NCI-H2107 treated with DMSO at 0.1 percent for 48 hours (cell line): Measurements from ENCODE around the gene SRSF6.
"Not testable (repeated sequence)": the region's sequence is repeated elsewhere in the genome, so short reads cannot be mapped to it uniquely, and the experiment has no call there.

ENCODE experiments used
- DNase-seq: peaks from one replicate; lab custom pipeline; 2025; ENCODE audit not compliant: unreplicated experiment; lab: John Stamatoyannopoulos, UW

The SRSF6 gene

DNA sequence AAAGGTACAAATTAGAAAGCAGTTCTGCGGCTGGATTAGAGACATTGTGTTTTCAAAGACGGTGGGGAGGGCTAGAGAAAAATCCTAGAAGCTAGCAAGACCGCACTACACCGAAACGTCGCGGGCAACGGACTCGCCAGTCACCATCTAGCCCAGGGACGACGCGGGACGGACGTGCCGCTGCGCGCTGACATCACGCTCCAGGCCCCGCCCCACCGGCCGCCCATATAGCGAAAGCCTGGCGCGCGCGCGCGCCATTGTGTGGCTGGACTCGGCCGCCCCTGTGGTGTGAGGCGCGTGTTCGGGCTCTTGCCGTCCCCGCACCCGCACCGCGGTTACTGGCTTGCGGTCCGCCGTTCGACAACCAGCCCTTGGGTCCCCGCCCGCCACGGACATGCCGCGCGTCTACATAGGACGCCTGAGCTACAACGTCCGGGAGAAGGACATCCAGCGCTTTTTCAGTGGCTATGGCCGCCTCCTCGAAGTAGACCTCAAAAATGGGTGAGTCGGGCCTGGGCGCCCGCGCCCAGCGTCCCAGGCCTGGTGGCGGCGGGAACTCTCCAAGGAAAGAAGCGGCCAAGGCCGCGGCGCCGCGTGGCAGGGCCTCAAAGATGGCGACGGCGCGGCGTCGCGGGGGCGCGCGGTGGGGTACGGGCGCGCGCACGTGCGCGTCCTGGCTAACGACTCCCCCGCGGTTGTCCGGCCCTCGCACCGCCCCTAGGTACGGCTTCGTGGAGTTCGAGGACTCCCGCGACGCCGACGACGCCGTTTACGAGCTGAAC, at the start of gene SRSF6:
Gene SRSF6 (plus strand): TSS at position 257 of the 782 bp plus-strand sequence. CDS start 138 bp downstream, at position 395.
- no peak for DNase-seq

DNA sequence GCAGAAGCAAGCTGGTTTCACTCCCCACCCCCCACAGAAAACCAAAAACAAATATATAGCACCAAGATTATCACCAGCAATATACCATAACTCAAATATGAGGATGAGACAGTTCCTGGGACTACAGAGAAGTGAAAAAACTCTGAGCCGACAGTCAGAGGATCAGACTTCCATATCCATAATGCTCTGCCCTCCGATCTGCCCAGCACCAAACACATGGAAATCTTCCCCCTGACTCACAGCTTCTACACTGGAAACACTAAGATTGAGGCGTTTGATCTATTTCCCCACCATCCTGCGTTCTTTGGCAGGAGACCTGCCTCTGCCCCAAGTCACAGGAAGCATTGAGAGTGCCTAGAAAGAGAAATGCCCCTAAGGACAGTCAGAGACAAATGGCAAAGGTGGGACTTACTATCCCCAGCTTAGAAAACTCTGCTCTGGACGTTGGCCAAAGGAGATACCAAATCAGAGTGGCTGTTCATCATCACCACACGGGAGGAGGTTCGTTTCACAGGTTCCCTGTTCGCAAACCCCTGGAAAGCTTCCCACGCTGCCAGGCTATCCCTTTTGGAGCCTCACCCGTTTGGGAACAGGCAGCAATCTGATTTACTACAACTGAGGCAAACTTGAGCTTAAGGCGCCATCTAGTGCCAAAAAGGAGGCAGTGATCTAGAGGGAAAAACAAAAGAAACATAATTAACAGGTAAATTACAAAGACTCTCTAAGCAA, 48.7 kb upstream of the SRSF6 start:
- no peak for DNase-seq

DNA sequence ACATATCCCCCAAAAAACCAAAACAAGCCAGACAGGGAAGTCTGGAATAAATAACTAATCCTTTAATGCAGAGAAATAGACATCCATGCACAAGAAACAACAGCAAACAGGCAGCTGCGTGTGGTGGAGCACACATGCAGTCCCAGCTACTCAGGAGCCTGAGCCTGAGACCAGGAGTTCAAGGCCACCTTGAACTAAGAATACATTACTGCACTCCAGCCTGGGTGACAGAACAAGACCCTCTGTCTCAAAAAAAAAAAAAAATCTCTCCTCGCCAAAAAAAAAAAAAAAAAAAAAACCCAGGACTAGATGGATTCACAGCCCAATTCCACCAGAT, 48.2 kb upstream of the SRSF6 start:
- DNase-seq, result no peak

DNA sequence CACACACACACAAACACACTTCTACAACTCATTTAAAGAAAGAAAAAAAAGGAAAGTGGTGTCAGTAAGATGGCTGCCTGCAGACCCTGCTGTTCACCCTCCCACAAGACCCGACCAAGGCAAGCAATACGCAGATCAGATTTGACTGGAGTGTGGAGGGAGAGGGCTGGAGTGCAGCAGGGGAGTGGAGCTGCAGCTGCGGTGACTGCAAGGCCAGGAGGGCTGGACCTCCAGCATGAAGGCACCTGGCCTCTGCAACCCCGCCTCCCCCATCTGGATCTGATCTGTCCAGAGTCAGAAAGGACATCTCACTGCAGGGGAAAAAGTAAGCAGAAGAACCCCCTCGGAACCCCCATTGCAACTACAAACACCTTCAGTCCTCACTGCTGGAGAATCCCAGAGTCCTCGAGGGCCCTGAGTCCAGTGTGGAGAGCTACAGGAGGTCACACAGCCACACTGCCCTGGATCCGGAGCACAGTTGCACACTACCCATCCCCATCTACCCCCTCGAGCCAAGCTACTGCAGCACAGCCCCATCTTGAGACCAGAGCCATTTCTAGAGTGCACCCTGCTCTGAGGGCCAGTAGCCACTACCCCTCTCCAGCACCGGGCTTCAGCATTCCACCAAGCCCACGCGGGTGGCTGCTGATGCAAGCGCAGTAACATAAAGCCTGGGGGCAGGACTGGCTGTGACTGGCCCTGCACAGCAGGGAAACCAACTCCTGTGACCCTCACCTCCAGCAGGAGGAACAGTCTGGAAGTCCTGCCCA, 41.9 kb upstream of the SRSF6 start:
- DNase-seq, result no peak

DNA sequence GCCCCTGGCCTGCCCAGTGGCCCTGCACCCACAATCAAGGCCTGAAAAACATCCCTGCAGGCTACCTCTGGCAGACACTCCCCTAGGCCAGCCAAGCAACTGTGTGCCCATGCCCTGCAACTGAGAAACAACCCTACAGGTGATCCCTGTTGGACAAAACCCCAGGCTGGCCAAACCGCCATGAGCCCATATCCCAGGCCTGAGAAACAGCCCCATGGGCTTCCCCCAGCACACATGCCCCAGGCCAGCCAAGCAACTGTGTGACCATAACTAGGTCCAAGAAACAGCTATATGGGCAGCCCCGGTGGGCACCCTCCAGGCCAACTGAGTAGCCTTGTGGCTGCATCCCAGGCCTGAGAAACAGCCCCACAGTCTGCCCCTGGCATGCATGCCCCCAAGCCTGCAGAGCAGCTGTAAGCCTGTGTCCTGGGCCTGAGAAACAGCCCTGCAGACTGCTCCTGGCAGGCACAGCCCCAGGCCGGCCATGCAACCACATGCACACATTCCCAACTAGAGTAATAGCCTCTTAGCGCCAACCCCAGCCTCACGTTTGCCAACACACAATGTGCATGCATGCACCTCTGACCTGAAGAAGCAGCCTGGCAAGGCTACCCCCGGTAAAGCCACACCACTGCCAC, 41.0 kb upstream of the SRSF6 start:
- DNase-seq, result no peak

DNA sequence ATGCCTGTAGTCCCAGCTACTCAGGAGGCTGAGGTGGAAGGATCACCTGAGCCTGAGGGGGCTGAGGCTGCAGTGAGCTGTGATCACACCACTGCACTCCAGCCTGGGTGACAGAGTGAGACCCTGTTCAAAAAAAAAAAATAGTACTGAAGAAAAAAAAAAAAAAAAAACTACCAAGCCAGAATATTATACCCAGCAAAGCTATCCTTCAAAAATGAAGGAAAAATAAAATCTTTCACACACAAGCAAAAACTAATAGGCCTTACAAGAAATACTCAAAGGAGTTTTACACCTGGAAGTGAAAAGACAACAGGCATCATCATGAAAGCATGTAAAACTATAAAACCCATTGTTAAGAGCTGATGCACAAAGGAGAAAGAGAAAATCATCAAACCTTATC, 37.5 kb upstream of the SRSF6 start:
- no peak for DNase-seq

DNA sequence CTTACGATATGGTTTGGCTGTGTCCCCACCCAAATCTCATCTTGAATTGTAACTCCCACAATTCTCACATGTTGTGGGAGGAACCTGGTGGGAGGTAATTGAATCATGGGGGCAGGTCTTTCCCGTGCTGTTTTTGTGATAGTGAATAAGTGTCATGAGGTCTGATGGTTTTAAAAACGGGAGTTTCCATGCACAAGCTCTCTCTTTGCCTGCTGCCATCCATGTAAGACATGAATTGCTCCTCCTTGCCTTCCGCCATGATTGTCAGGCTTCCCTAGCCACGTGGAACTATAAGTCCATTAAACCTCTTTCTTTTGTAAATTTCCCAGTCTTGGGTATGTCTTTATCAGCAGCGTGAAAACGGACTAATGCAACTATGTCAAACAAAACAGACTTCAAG, 36.8 kb upstream of the SRSF6 start:
- not testable (repeated sequence) for DNase-seq

DNA sequence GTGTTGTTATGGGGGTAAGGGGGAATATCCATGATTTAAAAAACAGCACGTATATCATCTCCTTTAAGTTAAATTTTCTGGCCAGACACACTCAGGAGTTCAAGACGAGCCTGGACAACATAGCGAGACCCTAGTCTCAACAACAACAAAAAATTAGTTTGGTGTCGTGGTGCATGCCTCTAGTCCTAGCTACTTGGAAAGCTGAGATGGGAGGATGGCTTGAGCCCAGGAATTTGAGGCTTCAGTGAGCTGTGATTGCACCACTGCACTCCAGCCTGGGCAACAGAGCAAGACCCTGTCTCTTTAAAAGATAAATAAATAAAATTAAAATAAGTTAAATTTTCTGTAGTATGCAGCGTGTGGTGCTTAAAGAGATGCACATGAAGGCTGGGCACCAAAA, 31.5 kb upstream of the SRSF6 start:
- DNase-seq, result no peak

DNA sequence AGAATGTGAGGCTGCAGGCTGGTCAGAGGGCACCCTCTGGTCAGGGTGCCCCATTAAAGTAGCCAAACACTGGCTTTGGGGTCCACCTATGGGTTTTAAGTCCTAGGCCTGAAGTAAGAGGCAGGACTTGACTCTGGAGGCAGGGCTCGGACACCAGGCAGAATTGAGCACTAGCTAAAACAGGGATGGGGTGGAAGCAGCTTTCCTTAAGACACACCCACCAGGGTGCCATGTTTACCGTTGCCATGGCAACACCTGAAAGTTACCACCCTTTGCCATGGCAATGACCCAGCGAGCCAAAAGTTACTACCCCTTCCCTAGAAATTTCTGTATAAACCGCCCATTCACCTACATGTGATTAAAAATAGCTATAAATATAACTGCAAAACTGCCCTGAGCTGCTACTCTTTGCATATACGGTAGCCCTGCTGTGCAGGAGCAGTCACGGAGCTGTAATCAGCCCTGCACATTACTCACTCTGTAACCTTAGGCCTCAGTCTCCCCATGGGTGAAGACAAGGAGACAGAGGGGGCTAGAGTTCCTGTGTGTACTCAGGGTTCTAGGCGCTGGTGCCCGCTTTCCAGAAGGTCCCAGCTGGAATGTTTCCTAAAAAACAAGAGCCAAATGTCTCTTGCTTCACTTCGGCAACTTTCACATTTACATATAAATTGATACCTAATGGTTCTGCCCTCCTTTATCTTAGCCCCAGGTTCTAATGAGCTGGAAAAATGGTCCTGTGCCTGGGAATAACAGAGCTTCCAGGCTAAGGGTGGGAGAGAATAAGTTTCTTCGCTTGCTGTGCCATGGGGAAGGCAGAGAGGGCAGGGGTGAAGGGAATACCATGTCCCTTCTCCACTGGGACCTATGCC, 27.2 kb upstream of the SRSF6 start:
- no peak for DNase-seq

DNA sequence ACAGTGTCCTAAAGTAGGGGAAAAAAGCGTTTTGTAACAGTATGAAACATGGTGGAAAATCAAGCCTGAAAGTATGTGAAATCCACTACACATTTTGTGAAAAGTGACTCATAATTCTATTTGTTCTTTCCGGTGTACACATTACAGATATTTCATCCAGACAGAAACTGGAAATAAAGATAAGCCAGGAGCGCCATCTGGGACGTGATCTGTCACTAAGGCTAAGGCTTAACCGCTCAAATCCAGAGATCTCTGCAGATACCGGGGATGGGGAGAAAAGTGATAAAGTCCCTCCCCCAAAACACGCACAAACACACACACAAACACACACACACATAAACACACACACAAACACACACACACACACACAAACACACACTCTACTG, 26.6 kb upstream of the SRSF6 start:
- DNase-seq, result no peak

DNA sequence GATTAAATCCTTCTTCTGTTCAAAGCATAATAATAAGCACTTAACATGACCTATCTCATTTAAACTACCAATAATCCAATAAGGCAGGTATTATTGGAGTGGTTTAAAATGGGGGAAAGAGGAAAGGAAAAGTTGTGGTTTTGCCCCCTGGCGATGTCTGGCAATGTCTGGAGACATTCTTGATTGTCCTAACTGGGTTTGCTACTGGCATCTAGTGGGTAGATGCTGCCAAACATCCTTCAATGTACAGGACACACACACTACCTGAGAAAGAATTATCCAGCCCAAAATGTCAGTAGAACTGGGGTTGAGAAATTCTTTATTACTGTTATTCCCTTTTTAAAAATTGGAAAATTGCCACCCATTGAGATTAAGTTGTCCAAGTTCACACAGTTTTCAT, 25.2 kb upstream of the SRSF6 start:
- DNase-seq, result no peak

DNA sequence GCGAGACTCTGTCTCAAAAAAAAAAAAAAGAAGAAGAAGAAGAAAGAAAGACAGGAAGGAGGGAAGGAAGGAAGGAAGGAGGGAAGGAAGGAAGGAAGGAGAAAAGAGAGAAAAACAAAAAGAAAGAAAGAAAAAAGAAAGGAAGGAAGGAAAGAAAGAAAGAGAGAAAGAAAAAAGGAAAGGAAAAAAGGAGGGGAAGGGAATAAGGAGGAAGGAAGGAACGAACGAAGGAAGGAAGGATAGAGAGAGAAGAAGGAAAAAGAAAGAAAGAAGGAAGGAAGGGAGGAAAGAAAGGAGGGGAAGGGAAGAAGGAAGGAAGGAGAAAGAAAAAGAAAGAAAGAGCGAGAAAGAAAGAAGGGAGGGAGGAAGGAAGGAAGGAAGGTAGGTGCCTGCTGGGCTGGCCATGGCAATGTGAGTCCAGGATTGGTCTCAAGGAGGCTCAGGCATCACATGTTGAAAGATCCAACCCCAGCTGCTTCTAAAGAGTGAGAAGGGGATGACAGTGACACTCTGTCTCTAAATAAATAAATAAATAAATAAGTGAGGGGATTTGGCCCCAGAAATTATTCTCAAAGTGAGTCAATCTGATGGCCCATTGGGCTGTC, 24.3 kb upstream of the SRSF6 start:
- DNase-seq, result no peak

DNA sequence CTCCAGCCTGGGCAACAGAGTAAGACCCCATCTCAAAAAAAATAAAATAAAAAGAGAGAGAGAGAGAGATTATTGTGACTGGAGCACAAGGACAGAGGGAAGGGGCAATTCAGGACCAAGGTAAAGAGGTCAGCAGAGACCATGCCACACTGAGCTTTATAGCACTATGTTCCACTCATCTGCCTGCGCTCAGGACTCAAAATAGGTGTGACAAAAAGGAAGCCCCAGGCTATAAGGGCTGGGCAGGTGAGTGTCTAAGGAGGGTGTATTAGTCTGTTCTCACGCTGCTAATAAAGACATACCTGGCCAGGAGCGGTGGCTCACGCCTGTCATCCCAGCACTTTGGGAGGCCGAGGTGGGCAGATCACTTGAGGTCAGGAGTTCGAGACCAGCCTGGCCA, 23.1 kb upstream of the SRSF6 start:
- no peak for DNase-seq

DNA sequence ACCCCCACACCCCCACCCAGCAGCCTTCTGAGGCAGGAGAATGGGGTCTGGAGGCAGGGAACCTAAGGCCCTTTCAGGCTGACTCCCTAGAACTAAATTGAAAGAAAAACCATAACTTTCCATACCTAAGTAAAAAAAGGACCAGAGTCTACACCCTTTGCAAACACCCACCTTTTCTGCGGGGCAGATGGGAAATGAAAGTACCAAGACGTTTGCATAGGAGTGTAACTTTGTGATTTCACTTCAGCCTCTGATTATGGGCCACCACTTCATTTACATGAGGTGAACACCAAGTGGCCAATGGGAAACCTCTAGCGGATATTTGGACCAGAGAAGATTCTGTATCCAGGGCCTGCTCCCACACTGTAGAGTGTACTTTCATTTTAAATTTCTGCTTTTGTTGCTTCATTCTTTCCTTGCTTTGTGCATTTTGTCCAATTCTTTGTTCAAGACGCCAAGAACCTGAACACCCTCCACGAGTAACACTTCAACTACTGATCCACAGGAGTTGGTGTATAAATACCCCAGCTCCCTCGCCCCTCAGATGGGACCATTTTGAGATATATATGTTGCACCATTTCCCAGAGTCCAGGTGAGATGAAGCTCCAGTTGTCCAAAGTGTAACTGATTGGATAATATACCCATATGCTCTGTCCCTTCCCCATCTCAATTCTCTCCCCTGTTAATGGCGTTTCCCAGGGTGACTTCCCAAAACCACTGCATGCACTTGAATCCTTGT, 18.9 kb upstream of the SRSF6 start:
- no peak for DNase-seq

DNA sequence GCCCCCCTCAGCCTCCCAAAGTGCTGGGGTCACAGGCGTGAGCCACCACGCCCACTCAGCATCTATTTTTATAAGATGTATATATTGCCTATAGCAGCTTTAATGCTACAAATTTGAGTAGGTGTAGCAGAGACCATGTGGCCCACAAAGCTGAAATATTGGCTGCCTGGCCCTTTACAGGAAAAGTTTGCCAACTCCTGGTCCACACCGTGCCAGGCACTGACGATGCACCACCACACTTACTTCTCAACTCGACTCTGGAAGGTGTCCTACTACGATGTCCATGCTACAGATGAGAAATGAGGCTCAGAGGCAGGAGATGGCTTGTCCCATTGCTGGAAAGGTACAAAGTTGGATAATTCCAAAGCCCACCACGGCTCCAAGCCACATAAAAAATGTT, 17.2 kb upstream of the SRSF6 start:
- DNase-seq, result no peak

DNA sequence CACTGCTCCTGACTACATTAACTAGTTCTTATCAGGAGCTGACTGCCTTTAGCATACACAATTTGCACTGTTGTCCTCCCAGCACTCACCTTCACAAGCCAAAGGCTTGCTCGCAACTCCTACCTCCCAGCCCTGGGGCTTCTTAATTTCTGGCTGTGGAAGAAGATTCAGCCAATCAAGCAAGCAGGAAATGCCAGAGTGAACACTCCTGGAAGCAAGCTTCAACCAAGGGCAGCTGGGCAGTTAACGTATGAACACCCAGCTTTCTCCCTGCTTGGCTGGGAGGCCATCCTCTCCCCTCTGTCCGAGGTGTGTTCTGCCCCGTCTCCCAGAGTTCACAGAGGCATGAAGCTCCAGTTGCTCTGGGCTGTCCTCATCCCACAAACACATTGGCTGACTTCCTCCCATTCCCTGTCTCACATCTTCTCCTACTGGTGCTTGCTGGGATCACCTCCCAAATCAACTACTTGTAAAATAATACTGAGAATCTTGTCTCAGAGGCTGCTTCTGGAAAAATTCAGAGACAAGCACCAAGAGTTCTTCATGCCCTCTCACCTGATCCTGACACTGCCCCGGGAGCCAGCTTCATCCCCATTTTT, 15.3 kb upstream of the SRSF6 start:
- DNase-seq, result no peak

DNA sequence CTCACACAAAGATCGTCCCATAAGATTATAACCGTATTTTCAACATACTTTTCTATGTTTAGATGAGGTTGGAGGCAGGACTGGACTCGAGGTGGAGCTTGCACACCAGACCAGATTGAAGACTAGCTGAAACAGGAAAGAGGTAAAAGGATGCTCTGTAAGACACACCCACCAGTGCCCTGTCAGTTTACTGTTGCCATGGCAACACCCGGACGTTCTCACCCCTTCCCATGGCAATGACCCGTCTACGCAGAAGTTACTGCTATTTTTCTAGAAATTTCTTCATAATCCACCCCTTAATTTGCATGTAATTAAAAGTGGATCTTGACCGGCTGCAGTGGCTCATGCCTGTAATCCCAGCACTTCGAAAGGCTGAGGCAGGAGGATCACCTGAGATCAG, 13.6 kb upstream of the SRSF6 start:
- DNase-seq, result no peak

DNA sequence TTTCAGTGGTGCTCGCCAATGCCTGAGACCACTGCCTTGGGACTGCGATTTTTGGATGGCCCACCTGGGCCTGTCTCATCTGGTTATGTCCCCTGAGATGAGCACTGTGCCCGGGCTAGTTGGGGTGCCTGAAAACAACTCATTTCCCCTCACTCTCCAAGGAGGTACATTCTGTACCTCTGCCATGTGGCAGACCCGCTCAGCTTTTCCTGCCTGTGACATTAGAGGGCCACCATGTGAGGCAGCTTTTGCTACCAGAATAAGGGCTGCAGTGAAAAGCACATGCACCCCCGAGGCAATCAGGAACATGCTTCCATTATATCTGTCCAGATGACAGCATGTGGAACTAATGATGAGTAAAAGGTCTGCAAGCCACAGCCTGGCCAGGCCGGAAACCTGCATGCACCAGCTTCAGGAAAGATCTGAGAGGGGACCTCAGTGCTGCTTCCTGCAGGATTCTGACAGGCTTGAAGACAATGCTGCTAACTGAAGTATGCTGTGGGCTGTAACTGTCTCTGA, 11.3 kb upstream of the SRSF6 start:
- DNase-seq, result no peak

DNA sequence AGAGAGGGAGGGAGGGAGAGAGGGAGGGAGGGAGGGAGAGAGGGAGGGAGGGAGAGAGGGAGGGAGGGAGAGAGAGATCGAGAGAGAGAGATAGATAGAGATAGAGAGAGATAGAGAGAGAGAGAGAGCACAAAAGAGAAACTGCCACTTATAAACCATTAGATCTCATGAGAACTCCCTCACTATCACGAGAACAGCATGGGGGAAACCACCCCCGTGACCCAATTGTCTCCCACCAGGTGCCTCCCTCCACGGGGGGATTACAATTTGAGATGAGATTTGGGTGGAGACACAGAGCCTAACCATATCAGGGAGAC, 9.3 kb upstream of the SRSF6 start:
- not testable (repeated sequence) for DNase-seq
